Body of pancreas (tissue), 4 donors: ENCODE measurements around the gene PTDSS2.

Experiments used
- CTCF ChIP-seq, 7 experiments: fragments of 450-650 bp in 4 of 7; fragments of 200-600 bp in 3 of 7; sonication (generic) in 3 of 7; IDR thresholded peaks; one replicate each; pipeline ENCODE4 v1.5.1; 2016 to 2019; ENCODE audit warnings: antibody characterized with exemption in 7 of 7
- POLR2A ChIP-seq, 3 donors: fragments of 450-650 bp; IDR thresholded peaks; one replicate each; pipeline ENCODE4 v1.6.1; 2016; ENCODE audit warnings: antibody characterized with exemption in 3 of 3, mild to moderate bottlenecking in 2 of 3

GRCh38 chr11:419248-420005, 30.7 kb upstream of the PTDSS2 start:
- TF ChIP-seq CTCF (IDR thresholded peaks at IDR 0.05) (no peak), POLR2A (IDR thresholded peaks at IDR 0.05) (no peak)
